ENCODE data around the gene MRFAP1. TPM values are rescaled to one million over a fixed set of nuclear protein-coding genes. Genes with fewer than 3 reads are reported as not detected.

MRFAP1 gene
- total and polyA plus RNA-seq, 2 of the 4 experiments (the other 2 are of a cell fraction) = 65.4 to 268 TPM

DNA sequence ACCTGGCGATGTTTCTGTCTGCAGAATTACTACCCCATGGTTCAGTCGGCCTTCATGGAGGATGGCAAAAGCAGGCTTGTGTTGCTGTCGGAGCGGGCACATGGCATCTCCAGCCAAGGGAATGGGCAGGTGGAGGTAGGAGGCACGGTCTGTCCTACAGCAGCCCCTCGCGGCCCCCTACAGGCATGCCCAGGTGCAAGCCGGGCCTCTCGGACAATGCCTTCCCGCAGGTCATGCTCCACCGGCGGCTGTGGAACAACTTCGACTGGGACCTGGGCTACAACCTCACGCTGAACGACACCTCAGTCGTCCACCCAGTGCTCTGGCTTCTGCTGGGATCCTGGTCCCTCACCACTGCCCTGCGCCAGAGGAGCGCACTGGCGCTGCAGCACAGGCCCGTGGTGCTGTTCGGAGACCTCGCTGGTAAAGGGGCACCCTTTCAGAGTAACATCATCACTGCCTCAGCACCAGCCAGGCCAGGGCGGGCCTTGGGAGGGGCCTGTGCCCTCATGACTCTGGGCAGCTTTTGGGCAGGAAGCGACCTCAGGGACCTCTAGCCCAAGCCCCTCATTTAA is 29.5 kb upstream of the MRFAP1 start:
- Histone ChIP-seq H3K79me1 (ENCODE audit: low read depth in 1 of 2, low read length in 2 of 2) (no peaks in the 10 kb centered on the region), H3K23ac (ENCODE audit: low read depth, low read length) (no peak overlapping the region), H4K5ac (ENCODE audit: low read depth, low read length) (no peak overlapping the region), H2AFZ (replicated peaks; ENCODE audit: low read length, poor library complexity) (no peak overlapping the region), H2BK5ac (ENCODE audit: low read depth, low read length, poor library complexity, severe bottlenecking) (no peak overlapping the region), H3K9me1 (ENCODE audit: insufficient read depth, low read length) (no peaks in the 10 kb centered on the region; the same call in 1 of the 2 replicates), H3K27ac (ENCODE audit: insufficient read depth, low read length) (no peak overlapping the region), H2AK9ac (replicated peaks; ENCODE audit: low read depth, low read length, poor library complexity) (no peak overlapping the region), H3K14ac (replicated peaks; ENCODE audit: low read depth, low read length) (no peak overlapping the region), H2BK120ac (ENCODE audit: low read depth, low read length) (no peak overlapping the region), H3K4ac (ENCODE audit: low read depth, low read length) (no peak overlapping the region), H2BK20ac (ENCODE audit: low read depth, low read length) (no peak overlapping the region), H2BK15ac (ENCODE audit: low read depth, low read length) (no peak overlapping the region), H3K9me3 (ENCODE audit: control insufficient read depth, insufficient read depth, low read length) (no peaks in the 10 kb centered on the region), H3K4me1 (ENCODE audit: control insufficient read depth, insufficient read depth, low read length) (no peaks in the 10 kb centered on the region), H3K27me3 (ENCODE audit: control insufficient read depth, insufficient read depth, low read length) (no peaks in the 10 kb centered on the region), H4K8ac (ENCODE audit: low read depth in 2 of 2, low read length in 2 of 2) (no peak overlapping the region), H2AK5ac (ENCODE audit: low read depth, low read length) (no peak overlapping the region), H4K20me1 (ENCODE audit: insufficient read depth, low read length) (no peaks in the 10 kb centered on the region), H3K18ac (ENCODE audit: low read depth, low read length) (no peak overlapping the region), H4K91ac (ENCODE audit: insufficient read depth, low read depth, low read length) (no peak overlapping the region), H3K9ac (ENCODE audit: low read depth, low read length) (no peak overlapping the region), H3K4me2 (ENCODE audit: low read depth, low read length) (no peak overlapping the region), H3K4me3 (ENCODE audit: insufficient read depth, low read depth, low read length) (no peak overlapping the region), H3K36me3 (ENCODE audit: control insufficient read depth, insufficient read depth, low read length) (peaks cover 48% of the 10 kb centered on the region), H3K56ac (ENCODE audit: extremely low read depth, insufficient read depth, low read length) (no peak overlapping the region)
- CTCF ChIA-PET = no interaction called here
- intact Hi-C loops (cut with micrococcal nuclease) = no loop called here
- no TSS peak for BruUV-seq (replicated peaks)
- dilution Hi-C loops (cut with HindIII; ENCODE audit: low sequenced_read_pairs, unreplicated experiment) = no loop called here
- WGBS, 2 experiments (ENCODE audit: extremely low coverage in 2 of 2, insufficient read length in 1 of 2) = 96% methylated on average over 13 of the region's 24 CpGs; no CpG with 5 or more reads in 1 of the 2 experiments
- POLR2A ChIA-PET (ENCODE audit: unreplicated experiment) = no interaction called here
- no peak for TF ChIP-seq RFX5 (IDR thresholded peaks at IDR 0.05; ENCODE audit: low read depth, low read length)
- TF ChIP-seq SMC3 (IDR thresholded peaks at IDR 0.05; ENCODE audit: low read depth, low read length) = no peak
- TF ChIP-seq RAD21 (IDR thresholded peaks at IDR 0.05; ENCODE audit: low read length) = no peak
- in situ Hi-C loops (cut with MboI; ENCODE audit: low sequenced_read_pairs) = no loop called here
- DNase-seq (no peak), ATAC-seq (ENCODE audit: low read depth) (no peak)
